Measurements from ENCODE around the gene CSHL1. TPM values are rescaled to one million over a fixed set of nuclear protein-coding genes. Genes with fewer than 3 reads are reported as not detected.
"Not testable (repeated sequence)": the region's sequence is repeated elsewhere in the genome, so short reads cannot be mapped to it uniquely, and the experiment has no call there.

The CSHL1 gene
- total and polyA plus RNA-seq, 9 donors: 0.27 to 0.55 (median 0.29) TPM; not detected in 5

DNA sequence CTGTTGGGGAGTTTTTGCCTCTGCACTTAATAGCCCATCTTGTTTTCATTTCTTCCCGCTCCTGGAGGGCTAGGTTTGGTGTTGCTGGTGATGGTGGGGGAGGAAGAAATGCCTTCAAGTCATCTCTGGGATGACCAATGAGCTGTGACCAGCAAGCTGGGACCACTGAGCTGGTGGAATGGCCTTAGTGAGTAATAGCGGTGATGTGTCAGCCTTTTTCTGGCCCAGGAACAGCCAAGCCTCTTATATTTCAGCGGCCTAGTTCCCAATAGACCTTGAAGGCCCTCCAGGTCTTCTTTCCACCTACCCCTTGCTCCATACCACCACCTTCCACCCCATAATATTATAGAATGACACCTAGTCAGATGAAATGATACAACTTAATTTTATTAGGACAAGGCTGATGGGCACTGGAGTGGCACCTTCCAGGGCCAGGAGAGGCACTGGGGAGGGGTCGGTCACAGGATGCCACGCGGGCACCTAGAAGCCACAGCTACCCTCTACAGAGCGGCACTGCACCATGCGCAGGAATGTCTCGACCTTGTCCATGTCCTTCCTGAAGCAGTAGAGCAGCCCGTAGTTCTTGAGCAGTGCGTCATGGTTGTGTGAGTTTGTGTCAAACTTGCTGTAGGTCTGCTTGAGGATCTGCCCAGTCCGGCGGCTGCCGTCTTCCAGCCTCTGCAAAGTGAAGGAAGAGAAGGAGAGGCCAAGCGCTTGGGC, 39.3 kb downstream of the CSHL1 start:
- H3K27ac ChIP-seq (ENCODE audit: low read length); DNase-seq; H3K36me3 ChIP-seq (ENCODE audit: control insufficient read depth, insufficient read depth, low read length); H3K9me3 ChIP-seq (replicated peaks; ENCODE audit: control insufficient read depth, low read depth, low read length); H3K27me3 ChIP-seq (ENCODE audit: control insufficient read depth, insufficient read depth, low read length); H3K4me1 ChIP-seq (ENCODE audit: control insufficient read depth, insufficient read depth, low read length); H3K4me3 ChIP-seq (ENCODE audit: low read length): not testable (repeated sequence)
- 100% methylated on average over 1 of the region's 15 CpGs for WGBS (ENCODE audit: insufficient coverage)

DNA sequence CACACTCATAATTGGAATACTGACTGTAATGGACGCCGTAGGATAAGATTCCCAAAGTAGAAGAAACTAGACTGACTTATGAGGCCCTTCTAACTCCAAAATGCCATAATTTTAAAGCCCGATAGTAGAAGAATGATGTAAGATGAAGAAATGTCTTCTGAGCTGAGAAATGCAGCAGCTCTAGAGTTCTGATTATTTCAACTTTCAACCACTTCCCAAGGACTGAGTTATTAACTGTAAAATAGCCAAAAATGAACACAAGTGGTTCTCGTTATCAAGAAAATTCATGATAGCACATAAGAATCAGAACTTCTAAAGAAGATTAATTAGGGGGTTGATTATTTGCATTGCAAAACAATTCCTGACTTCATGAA, 40.8 kb downstream of the CSHL1 start:
- not testable (repeated sequence) for H3K36me3 ChIP-seq (ENCODE audit: control insufficient read depth, insufficient read depth, low read length)

DNA sequence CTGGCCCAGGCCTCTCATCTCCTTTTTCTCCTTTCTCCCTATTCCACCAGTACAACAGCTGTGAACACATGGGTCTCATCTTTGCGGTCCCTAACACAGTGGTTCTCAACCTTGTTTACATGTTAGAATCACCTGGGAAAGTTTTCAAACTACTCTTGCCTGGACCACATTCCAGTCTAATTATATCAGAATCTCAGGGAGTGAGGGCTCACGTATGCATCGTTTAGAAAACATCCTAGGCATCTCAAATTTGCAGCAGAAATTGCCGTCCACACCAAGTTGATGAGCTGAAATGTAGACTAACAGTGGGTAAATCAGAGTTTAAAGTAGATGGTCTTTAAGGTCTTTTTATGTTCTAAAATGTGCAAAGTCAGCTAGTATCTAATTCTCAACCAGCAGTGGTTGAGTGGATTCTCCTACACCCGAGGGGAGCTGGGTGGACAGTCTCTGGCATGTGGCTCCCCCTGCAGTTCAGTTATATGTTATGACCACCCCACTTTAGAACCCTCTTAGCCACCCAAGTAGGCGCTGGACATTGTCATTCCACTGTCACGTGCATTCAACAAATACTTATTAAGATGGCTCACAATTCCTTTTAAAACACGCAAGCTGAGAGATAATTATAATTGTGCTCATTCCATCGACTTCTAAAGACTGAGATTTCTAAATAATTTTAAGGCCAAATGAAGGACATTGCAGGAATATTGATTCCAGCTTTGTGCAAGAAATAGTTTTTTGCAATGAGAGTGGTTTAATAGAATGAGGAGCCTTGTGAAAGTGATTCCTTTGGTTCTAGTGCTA, 41.4 kb downstream of the CSHL1 start:
- WGBS (ENCODE audit: insufficient coverage): 40% methylated on average over 1 of the region's 9 CpGs

More for the DNA sequence above, 40.8 kb downstream of the CSHL1 start:
- H3K27me3 ChIP-seq (ENCODE audit: control insufficient read depth, insufficient read depth, low read length); H3K4me1 ChIP-seq (ENCODE audit: control insufficient read depth, insufficient read depth, low read length); H3K27ac ChIP-seq (ENCODE audit: low read length); H3K4me3 ChIP-seq (ENCODE audit: low read length); H3K9me3 ChIP-seq (replicated peaks; ENCODE audit: control insufficient read depth, low read depth, low read length); DNase-seq: not testable (repeated sequence)
- WGBS (ENCODE audit: insufficient coverage): no CpG with 5 or more reads among the region's 4 CpGs

DNA sequence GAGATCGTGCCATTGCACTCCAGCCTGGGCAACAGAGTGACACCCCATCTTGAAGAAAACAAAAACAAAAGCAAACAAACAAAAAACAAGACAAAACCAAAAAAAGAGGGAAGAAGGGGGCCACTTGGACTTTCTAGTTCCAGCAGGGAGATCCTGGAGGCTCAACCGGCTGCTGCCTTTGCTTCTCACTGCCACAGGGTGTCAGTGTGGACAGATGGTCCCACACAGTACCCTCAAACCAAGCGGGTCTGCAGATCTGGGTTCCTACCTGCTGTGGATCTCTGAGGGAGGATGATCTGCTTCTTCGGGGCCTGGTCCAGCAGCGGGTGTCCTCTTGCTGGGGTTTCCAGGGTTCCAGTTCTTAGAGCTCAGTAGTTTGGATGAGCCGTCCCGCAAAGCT, 44.4 kb downstream of the CSHL1 start:
- WGBS (ENCODE audit: insufficient coverage): 33% methylated on average over 1 of the region's 7 CpGs

More for the DNA sequence above, 41.4 kb downstream of the CSHL1 start:
- H3K36me3 ChIP-seq (ENCODE audit: control insufficient read depth, insufficient read depth, low read length); DNase-seq; H3K27ac ChIP-seq (ENCODE audit: low read length); H3K27me3 ChIP-seq (ENCODE audit: control insufficient read depth, insufficient read depth, low read length); H3K9me3 ChIP-seq (replicated peaks; ENCODE audit: control insufficient read depth, low read depth, low read length); H3K4me3 ChIP-seq (ENCODE audit: low read length); H3K4me1 ChIP-seq (ENCODE audit: control insufficient read depth, insufficient read depth, low read length): not testable (repeated sequence)

More for the DNA sequence above, 44.4 kb downstream of the CSHL1 start:
- not testable (repeated sequence) for H3K9me3 ChIP-seq (replicated peaks; ENCODE audit: control insufficient read depth, low read depth, low read length); H3K27ac ChIP-seq (ENCODE audit: low read length); H3K4me1 ChIP-seq (ENCODE audit: control insufficient read depth, insufficient read depth, low read length); H3K4me3 ChIP-seq (ENCODE audit: low read length); H3K27me3 ChIP-seq (ENCODE audit: control insufficient read depth, insufficient read depth, low read length); H3K36me3 ChIP-seq (ENCODE audit: control insufficient read depth, insufficient read depth, low read length); DNase-seq

Other genes with a start within 250 kb of the CSHL1 start
- gene LIMD2, start 211.1 kb downstream of the CSHL1 start, total RNA-seq: 7.7 TPM
- gene LIMD2, start 211.1 kb downstream of the CSHL1 start, polyA plus RNA-seq (ENCODE audit: insufficient read depth in 1 of 8, insufficient read length in 8 of 8, low replicate concordance in 1 of 8): 10 to 100 TPM in 5 of 8 donors, 1 to 10 TPM in 3; 9.0 to 15.5 (median 11.7) TPM
- 15.1 TPM for gene STRADA, start 169.5 kb downstream of the CSHL1 start, total RNA-seq
- 10 to 100 TPM; 20.3 to 35.4 (median 26.1) TPM for gene STRADA, start 169.5 kb downstream of the CSHL1 start, polyA plus RNA-seq (ENCODE audit: insufficient read depth in 1 of 8, insufficient read length in 8 of 8, low replicate concordance in 1 of 8)
- gene CCDC47, start 137.7 kb downstream of the CSHL1 start, total RNA-seq: 39.1 TPM
- 10 to 100 TPM; 42.5 to 65.9 (median 52.9) TPM for gene CCDC47, start 137.7 kb downstream of the CSHL1 start, polyA plus RNA-seq (ENCODE audit: insufficient read depth in 1 of 8, insufficient read length in 8 of 8, low replicate concordance in 1 of 8)
- gene DDX42, start 137.1 kb downstream of the CSHL1 start, total RNA-seq: 61.8 TPM
- 100 to 1,000 TPM in 4 of 8 donors, 10 to 100 TPM in 4; 85.6 to 110 (median 96.5) TPM for gene DDX42, start 137.1 kb downstream of the CSHL1 start, polyA plus RNA-seq (ENCODE audit: insufficient read depth in 1 of 8, insufficient read length in 8 of 8, low replicate concordance in 1 of 8)
- gene PSMC5, start 83.8 kb downstream of the CSHL1 start, total RNA-seq: 20.3 TPM
- 100 to 1,000 TPM; 101 to 127 (median 114) TPM for gene PSMC5, start 83.8 kb downstream of the CSHL1 start, polyA plus RNA-seq (ENCODE audit: insufficient read depth in 1 of 8, insufficient read length in 8 of 8, low replicate concordance in 1 of 8)
- gene FTSJ3, start 83.6 kb downstream of the CSHL1 start, total RNA-seq: 29.1 TPM
- 10 to 100 TPM; 35.2 to 45.4 (median 37.5) TPM for gene FTSJ3, start 83.6 kb downstream of the CSHL1 start, polyA plus RNA-seq (ENCODE audit: insufficient read depth in 1 of 8, insufficient read length in 8 of 8, low replicate concordance in 1 of 8)
- gene SMARCD2, start 68.6 kb downstream of the CSHL1 start, total RNA-seq: 39.1 TPM
- 10 to 100 TPM; 24.5 to 41.9 (median 31.7) TPM for gene SMARCD2, start 68.6 kb downstream of the CSHL1 start, polyA plus RNA-seq (ENCODE audit: insufficient read depth in 1 of 8, insufficient read length in 8 of 8, low replicate concordance in 1 of 8)
- 8.5 TPM for gene CSH2, start 37.6 kb downstream of the CSHL1 start, total RNA-seq
- 10 to 100 TPM in 1 of 8 donors, 1 to 10 TPM in 4, under 1 TPM in 2, not detected in 1; 0.31 to 10.1 (median 2.7) TPM for gene CSH2, start 37.6 kb downstream of the CSHL1 start, polyA plus RNA-seq (ENCODE audit: insufficient read depth in 1 of 8, insufficient read length in 8 of 8, low replicate concordance in 1 of 8)
- 0.27 TPM for gene GH2, start 29.3 kb downstream of the CSHL1 start, total RNA-seq
- gene GH2, start 29.3 kb downstream of the CSHL1 start, polyA plus RNA-seq (ENCODE audit: insufficient read depth in 1 of 8, insufficient read length in 8 of 8, low replicate concordance in 1 of 8): under 1 TPM in 1 of 8 donors, not detected in 7; 0.35 TPM
- 21.9 TPM for gene CSH1, start 14.7 kb downstream of the CSHL1 start, total RNA-seq
- gene CSH1, start 14.7 kb downstream of the CSHL1 start, polyA plus RNA-seq (ENCODE audit: insufficient read depth in 1 of 8, insufficient read length in 8 of 8, low replicate concordance in 1 of 8): 10 to 100 TPM in 2 of 8 donors, 1 to 10 TPM in 5, under 1 TPM in 1; 0.78 to 15.9 (median 3.9) TPM
- gene GH1, start 7.6 kb upstream of the CSHL1 start, total RNA-seq: not detected
- gene GH1, start 7.6 kb upstream of the CSHL1 start, polyA plus RNA-seq (ENCODE audit: insufficient read depth in 1 of 8, insufficient read length in 8 of 8, low replicate concordance in 1 of 8): under 1 TPM in 1 of 8 donors, not detected in 7; 0.18 TPM
- 3.8 TPM for gene CD79B, start 21.1 kb upstream of the CSHL1 start, total RNA-seq
- gene CD79B, start 21.1 kb upstream of the CSHL1 start, polyA plus RNA-seq (ENCODE audit: insufficient read depth in 1 of 8, insufficient read length in 8 of 8, low replicate concordance in 1 of 8): 1 to 10 TPM; 1.8 to 4.3 (median 2.5) TPM
- 23.3 TPM for gene SCN4A, start 61.7 kb upstream of the CSHL1 start, total RNA-seq
- 10 to 100 TPM; 16.3 to 46.8 (median 36.8) TPM for gene SCN4A, start 61.7 kb upstream of the CSHL1 start, polyA plus RNA-seq (ENCODE audit: insufficient read depth in 1 of 8, insufficient read length in 8 of 8, low replicate concordance in 1 of 8)
- 0.75 TPM for gene PRR29, start 87.1 kb upstream of the CSHL1 start, total RNA-seq
- 1 to 10 TPM; 1.9 to 4.0 (median 3.0) TPM for gene PRR29, start 87.1 kb upstream of the CSHL1 start, polyA plus RNA-seq (ENCODE audit: insufficient read depth in 1 of 8, insufficient read length in 8 of 8, low replicate concordance in 1 of 8)
- 34.3 TPM for gene ICAM2, start 109.4 kb upstream of the CSHL1 start, total RNA-seq
- gene ICAM2, start 109.4 kb upstream of the CSHL1 start, polyA plus RNA-seq (ENCODE audit: insufficient read depth in 1 of 8, insufficient read length in 8 of 8, low replicate concordance in 1 of 8): 10 to 100 TPM; 26.4 to 35.1 (median 30.3) TPM
- gene ERN1, start 218.9 kb upstream of the CSHL1 start, total RNA-seq: 4.8 TPM
- gene ERN1, start 218.9 kb upstream of the CSHL1 start, polyA plus RNA-seq (ENCODE audit: insufficient read depth in 1 of 8, insufficient read length in 8 of 8, low replicate concordance in 1 of 8): 1 to 10 TPM; 3.4 to 5.7 (median 4.7) TPM

All from muscle of leg (tissue), 11 donors.